ENCODE data around the gene DAPK1.

- TF ChIP-seq EZH2 (IDR thresholded peaks at IDR 0.05; ENCODE audit: borderline replicate concordance, low read depth, low read length, severe bottlenecking): no peak
- TF ChIP-seq GATA2 (IDR thresholded peaks at IDR 0.05; ENCODE audit: insufficient read depth, insufficient read length, low read depth, low read length): peak; percentile 57
- TF ChIP-seq CTCF (IDR thresholded peaks at IDR 0.05; ENCODE audit: extremely low read depth in 1 of 2, insufficient read depth in 1 of 2, low read depth in 1 of 2, low read length in 2 of 2): no peak
- no peak for TF ChIP-seq POLR2A (IDR thresholded peaks at IDR 0.05; ENCODE audit: low read depth, low read length)
- no peak for TF ChIP-seq POLR2AphosphoS5 (IDR thresholded peaks at IDR 0.05; ENCODE audit: insufficient read depth, low read depth, low read length)
- TF ChIP-seq MAX (IDR thresholded peaks at IDR 0.05; ENCODE audit: insufficient read depth, insufficient read length): no peak
These were observed 6.3 kb downstream of the DAPK1 start for GRCh38 chr9:87503927-87504326.
